Epithelial cell of esophagus (primary cell): ENCODE data around the gene TNS3.

Experiments used
- DNase-seq: peaks from one replicate; pipeline ENCODE4 v3.0.0; 2010; ENCODE audit warnings: low read depth
- H3K4me3 ChIP-seq: 2 replicates; pipeline ENCODE4 v1.5.1; 2011; ENCODE audit warnings: mild to moderate bottlenecking, low read length, control low read depth
- TF ChIP-seq, protein P1 (sequence below): IDR thresholded peaks from 2 replicates; pipeline ENCODE4 v1.5.1; 2011; ENCODE audit warnings: low read depth, mild to moderate bottlenecking, low read length, control low read depth, inconsistent platforms; ENCODE audit not compliant: insufficient read depth; ENCODE audit errors: missing control alignments

The TNS3 gene

DNA sequence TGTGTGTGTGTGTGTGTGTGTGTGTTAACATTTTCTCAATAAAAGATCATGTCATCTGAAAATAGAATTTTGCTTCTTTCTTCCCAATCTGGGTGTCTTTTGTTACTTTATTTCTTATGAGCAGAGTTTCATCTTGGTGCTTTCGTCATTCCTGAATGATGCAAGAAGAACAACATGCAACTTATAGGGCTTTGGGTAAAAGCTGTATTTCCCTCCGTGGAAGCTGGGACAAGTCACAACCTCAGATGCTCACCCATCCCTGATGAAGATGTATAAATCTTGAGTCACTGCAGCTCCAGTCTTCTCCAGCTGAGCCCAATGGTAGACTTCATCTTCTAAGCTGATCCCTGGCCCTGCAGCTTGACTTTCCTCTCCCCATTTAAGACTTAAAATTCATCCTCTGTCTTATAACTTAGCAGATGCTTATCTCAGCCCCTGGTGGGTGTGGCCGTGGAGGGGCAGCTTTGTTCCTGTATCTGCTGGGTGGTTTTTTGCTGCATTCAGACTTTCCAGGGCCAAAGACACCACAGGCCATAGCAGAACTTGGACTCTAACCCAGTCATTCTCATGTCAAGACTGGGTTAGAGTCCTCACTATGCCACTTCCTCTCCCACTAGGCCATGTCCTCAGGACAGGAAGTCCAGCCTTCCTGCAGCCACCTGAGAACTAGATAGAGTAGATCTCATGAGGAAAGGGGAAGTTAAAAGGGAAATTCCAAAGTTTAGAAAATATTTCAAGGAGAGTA lies 356.4 kb downstream of the TNS3 start:
- no peak for DNase-seq
- TF ChIP-seq, protein P1, sequence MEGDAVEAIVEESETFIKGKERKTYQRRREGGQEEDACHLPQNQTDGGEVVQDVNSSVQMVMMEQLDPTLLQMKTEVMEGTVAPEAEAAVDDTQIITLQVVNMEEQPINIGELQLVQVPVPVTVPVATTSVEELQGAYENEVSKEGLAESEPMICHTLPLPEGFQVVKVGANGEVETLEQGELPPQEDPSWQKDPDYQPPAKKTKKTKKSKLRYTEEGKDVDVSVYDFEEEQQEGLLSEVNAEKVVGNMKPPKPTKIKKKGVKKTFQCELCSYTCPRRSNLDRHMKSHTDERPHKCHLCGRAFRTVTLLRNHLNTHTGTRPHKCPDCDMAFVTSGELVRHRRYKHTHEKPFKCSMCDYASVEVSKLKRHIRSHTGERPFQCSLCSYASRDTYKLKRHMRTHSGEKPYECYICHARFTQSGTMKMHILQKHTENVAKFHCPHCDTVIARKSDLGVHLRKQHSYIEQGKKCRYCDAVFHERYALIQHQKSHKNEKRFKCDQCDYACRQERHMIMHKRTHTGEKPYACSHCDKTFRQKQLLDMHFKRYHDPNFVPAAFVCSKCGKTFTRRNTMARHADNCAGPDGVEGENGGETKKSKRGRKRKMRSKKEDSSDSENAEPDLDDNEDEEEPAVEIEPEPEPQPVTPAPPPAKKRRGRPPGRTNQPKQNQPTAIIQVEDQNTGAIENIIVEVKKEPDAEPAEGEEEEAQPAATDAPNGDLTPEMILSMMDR = no peak
- no peak overlapping the region for H3K4me3 ChIP-seq
